Spleen (tissue), 11 donors: ENCODE data around the gene CDKN2D. TPM values are rescaled to one million over a fixed set of nuclear protein-coding genes. Genes with fewer than 3 reads are reported as not detected.

Experiments
- DNase-seq: peaks from one replicate; pipeline ENCODE4 v3.0.0-alpha.2; 2020
- H3K27ac ChIP-seq, 8 donors: fragments of 200-600 bp; sonication (generic) in 7 of 8; 1 replicate in 4 of 8; 2 replicates in 4 of 8; pipeline versions ENCODE4 v1.5.0 to v1.8.0; 2016 to 2021; ENCODE audit warnings: inconsistent platforms in 4 of 8, mild to moderate bottlenecking in 4 of 8, moderate library complexity in 1 of 8
- H3K27me3 ChIP-seq, 7 donors: fragments of 200-600 bp; sonication (generic) in 6 of 7; replicated peaks in 1 of 7; 1 replicate in 4 of 7; 2 replicates in 3 of 7; pipeline versions ENCODE4 v1.5.0 to v1.8.0; 2016 to 2021; ENCODE audit warnings: inconsistent platforms in 3 of 7, mild to moderate bottlenecking in 1 of 7
- H3K36me3 ChIP-seq, 6 donors: fragments of 200-600 bp; sonication (generic) in 5 of 6; 1 replicate in 4 of 6; 2 replicates in 2 of 6; pipeline versions ENCODE4 v1.5.0 to v1.8.0; 2016 to 2021; ENCODE audit warnings: inconsistent platforms in 2 of 6
- H3K4me1 ChIP-seq, 6 donors: fragments of 200-600 bp; sonication (generic) in 5 of 6; 1 replicate in 3 of 6; 2 replicates in 3 of 6; pipeline versions ENCODE4 v1.5.0 to v1.8.0; 2016 to 2021; ENCODE audit warnings: inconsistent platforms in 3 of 6
- H3K4me3 ChIP-seq, 8 donors: fragments of 200-600 bp; sonication (generic) in 7 of 8; 1 replicate in 4 of 8; 2 replicates in 4 of 8; pipeline versions ENCODE4 v1.5.0 to v1.8.0; 2016 to 2021; ENCODE audit warnings: inconsistent platforms in 4 of 8, mild to moderate bottlenecking in 4 of 8, moderate library complexity in 2 of 8
- H3K9me3 ChIP-seq, 8 donors: fragments of 200-600 bp; sonication (generic) in 7 of 8; 1 replicate in 4 of 8; 2 replicates in 4 of 8; pipeline versions ENCODE4 v1.5.0 to v1.8.0; 2016 to 2021; ENCODE audit warnings: inconsistent platforms in 4 of 8
- CTCF ChIP-seq, 11 experiments: fragments of 200-600 bp in 7 of 11; fragments of 450-650 bp in 4 of 11; sonication (generic) in 4 of 11; IDR thresholded peaks in 8 of 11; conservative IDR thresholded peaks in 3 of 11; 1 replicate in 7 of 11; 2 replicates in 4 of 11; pipeline versions ENCODE4 v1.4.0 to v1.8.0; 2016 to 2021; ENCODE audit warnings: antibody characterized with exemption in 11 of 11, inconsistent platforms in 4 of 11, mild to moderate bottlenecking in 1 of 11
- POLR2A ChIP-seq, 3 donors: fragments of 450-650 bp; IDR thresholded peaks; one replicate each; pipeline ENCODE4 v1.5.1; 2017; ENCODE audit warnings: antibody characterized with exemption in 3 of 3, mild to moderate bottlenecking in 1 of 3
- POLR2AphosphoS5 ChIP-seq, 3 donors: sonication (generic); formaldehyde crosslinking; IDR thresholded peaks; one replicate each; pipeline ENCODE4 v1.5.1; 2017; ENCODE audit warnings: antibody characterized with exemption in 3 of 3
- WGBS, 5 donors: extraction: QIAGEN DNeasy Blood & Tissue Kit in 3 of 5; methylation state at CpG; one replicate each; pipeline versions ENCODE4 v1.1.5 to v1.1.7; 2013 to 2018; 5-methylcytosine and 5-hydroxymethylcytosine counted together
- intact Hi-C: fragments of 100-400 bp; cut with DNase I; formaldehyde crosslinking; loops from one replicate; pipeline ENCODE4 v1.15.0; 2023; ENCODE audit warnings: low total_unique reads
- polyA plus RNA-seq, 3 donors: library from polyadenylated mRNA; stranded (reverse); fragments of 200-250 nt; gene quantifications; one replicate each; pipeline ENCODE4 v1.2.1, GENCODE V29; 2013
- total RNA-seq, 7 donors: library from RNA; depleted of rRNA in 3 of 7; stranded (reverse); fragments of >200 nt in 3 of 7; fragmentation: NEBNext Ultra II Directional in 4 of 7; extraction: Animal tissue kit (Norgen Biotek cat#: 25700) in 4 of 7; gene quantifications; one replicate each; pipeline versions ENCODE4 v1.1.0 to v1.2.1, GENCODE V29; 2016 to 2021
- donor health status: healthy with polysubstance abuse.
- donor health status: DM: no; HTN: no; CAD: no; lungs with moderate emphysema.
- donor health status: DM: no; HTN: no; CAD: no.
- donor health status: Bipolar disorder and iron deficiency.
- donor health status: healthy.
- donor health status: DM: no; HTN: no; CAD: no.
- donor health status: DM: yes; HTN: yes; CAD: no.

Gene CDKN2D
- total and polyA plus RNA-seq, 10 donors: 24.7 to 69.6 (median 34.4) TPM

- Histone ChIP-seq H3K9me3 (no peaks in the 10 kb centered on the region), H3K27ac (peak overlapping the region; percentile 69 to 98 (median 94)), H3K36me3 (peaks cover 0 to 31% (median 6%) of the 10 kb centered on the region in 6 donors), H3K4me3 (peak overlapping the region; percentile 16 to 98 (median 89)), H3K27me3 (no peaks in the 10 kb centered on the region), H3K4me1 (peaks cover 28 to 76% (median 48%) of the 10 kb centered on the region in 6 donors)
- peak; percentile 89 for DNase-seq
- intact Hi-C loops: loop anchor here (5.0 kb wide), 1 partner anchor 65 kb away; the partner anchor contains the start of gene KEAP1
- 30 to 34% (median 31%) methylated on average over 15 to 19 of the region's 19 CpGs for WGBS, 5 donors
- TF ChIP-seq CTCF (IDR thresholded peaks at IDR 0.05 in 8 of 11, conservative IDR thresholded peaks at IDR 0.05 in 3 of 11) (no peak), POLR2AphosphoS5 (IDR thresholded peaks at IDR 0.05) (peak; percentile 65 to 74 (median 69))
Measured at GRCh38 chr19:10566658-10567410, 1.9 kb downstream of the CDKN2D start.

DNA sequence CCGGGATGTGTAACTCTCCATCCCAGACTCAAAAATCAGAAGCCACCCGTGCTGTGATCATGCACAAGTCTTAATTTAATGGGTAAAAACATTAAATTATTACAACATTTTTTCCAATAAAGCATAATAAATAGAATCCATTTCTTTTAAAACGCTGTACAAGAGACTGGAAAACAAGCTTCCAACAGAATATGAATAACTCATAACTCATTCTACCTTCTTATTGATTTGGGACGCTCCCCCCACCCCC is 2.4 kb downstream of the CDKN2D start:
- whole genome bisulfite sequencing, 5 donors: 0 to 1% (median 0%) methylated on average over 4 of the region's 4 CpGs

DNA sequence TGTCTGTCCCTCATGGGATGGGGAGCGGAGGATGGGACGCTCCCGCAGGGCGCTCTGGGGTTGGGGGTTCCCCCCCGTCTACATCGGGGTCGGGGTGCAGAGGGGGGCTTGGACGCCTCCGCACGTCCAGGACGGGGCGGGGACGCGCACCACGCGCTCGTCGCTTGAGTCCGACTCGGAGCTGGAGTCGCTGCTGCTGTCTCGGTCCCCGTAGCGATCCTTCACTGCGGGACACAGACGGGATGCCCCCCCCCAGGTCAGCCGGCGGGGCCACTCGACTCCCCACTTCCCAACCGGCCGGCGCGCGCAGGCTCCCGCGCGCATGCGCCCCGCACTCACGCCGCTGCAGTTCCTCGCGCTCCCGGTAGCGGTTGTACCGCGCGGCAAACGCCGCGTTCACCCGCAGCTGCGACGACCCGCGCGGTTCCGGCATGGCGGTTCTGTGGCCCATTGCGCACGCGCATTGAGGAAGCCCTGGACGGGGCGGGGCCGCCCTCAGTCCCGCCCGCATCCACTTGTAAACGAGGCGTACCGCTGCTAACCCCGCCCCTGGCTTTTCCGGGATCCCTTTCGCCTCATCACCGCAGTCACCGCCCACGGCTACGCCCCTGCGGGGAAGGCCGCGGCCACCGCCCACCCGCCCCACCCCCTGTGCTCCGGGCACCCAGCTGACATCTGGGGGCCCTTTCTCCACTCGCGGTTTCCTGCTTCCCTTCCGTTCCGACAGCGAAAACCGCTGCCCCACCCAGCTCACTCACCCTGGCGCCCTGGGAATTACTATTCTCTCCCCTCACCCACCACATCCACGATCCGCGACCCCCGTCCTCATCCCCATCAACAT is 3.0 kb downstream of the CDKN2D start, which contains the start of gene KRI1:
KRI1 (minus strand) TSS at position 444 of the 841 bp plus-strand sequence; CDS start at position 433, 11 bp downstream.
- peaks cover 0 to 41% (median 14%) of the 10 kb centered on the region in 6 donors for H3K36me3 ChIP-seq

More for the DNA sequence above, 2.4 kb downstream of the CDKN2D start:
- Histone ChIP-seq H3K9me3 (no peaks in the 10 kb centered on the region), H3K27me3 (no peaks in the 10 kb centered on the region), H3K27ac (peak overlapping the region; percentile 69 to 98 (median 94)), H3K36me3 (peaks cover 0 to 36% (median 9%) of the 10 kb centered on the region in 6 donors), H3K4me3 (peak overlapping the region; percentile 8 to 98 (median 89)), H3K4me1 (peaks cover 28 to 76% (median 47%) of the 10 kb centered on the region in 6 donors)
- no peak for DNase-seq
- intact Hi-C loops: loop anchor here (5.0 kb wide), 1 partner anchor 64 kb away; the partner anchor contains the start of gene KEAP1
- TF ChIP-seq CTCF (IDR thresholded peaks at IDR 0.05 in 8 of 11, conservative IDR thresholded peaks at IDR 0.05 in 3 of 11) (no peak), POLR2AphosphoS5 (IDR thresholded peaks at IDR 0.05) (no peak), POLR2A (IDR thresholded peaks at IDR 0.05) (no peak)

More for the DNA sequence above, 3.0 kb downstream of the CDKN2D start, which contains the start of gene KRI1:
- Histone ChIP-seq H3K27ac (peak within 1 kb of the TSS; percentile 69 to 98 (median 94)), H3K9me3 (no peaks in the 10 kb centered on the region), H3K27me3 (no peaks in the 10 kb centered on the region), H3K4me3 (peak within 1 kb of the TSS; percentile 77 to 98 (median 89)), H3K4me1 (peaks cover 28 to 76% (median 47%) of the 10 kb centered on the region in 6 donors)
- intact Hi-C loops: loop anchor here (5.0 kb wide), 1 partner anchor 63 kb away; the partner anchor contains the start of gene KEAP1
- WGBS, 5 donors: 0 to 1% (median 1%) methylated on average over 41 to 94 of the region's 94 CpGs
- peak; percentile 100 for DNase-seq
- TF ChIP-seq POLR2A (IDR thresholded peaks at IDR 0.05) (peak in 2 of 3 donors; percentile 40 to 56), POLR2AphosphoS5 (IDR thresholded peaks at IDR 0.05) (peak; percentile 96 to 97 (median 96)), CTCF (IDR thresholded peaks at IDR 0.05 in 8 of 11, conservative IDR thresholded peaks at IDR 0.05 in 3 of 11) (peak; percentile 18 to 72 (median 61))
